HG02759 (cell line): Measurements from ENCODE around the gene PDK2.

ENCODE experiments used
- ATAC-seq: cut with Tn5 transposase; IDR thresholded peaks from one replicate; pipeline ENCODE4 v1.9.1; 2021; ENCODE audit warnings: mild to moderate bottlenecking, moderate library complexity; ENCODE audit not compliant: unreplicated experiment

Gene PDK2

DNA sequence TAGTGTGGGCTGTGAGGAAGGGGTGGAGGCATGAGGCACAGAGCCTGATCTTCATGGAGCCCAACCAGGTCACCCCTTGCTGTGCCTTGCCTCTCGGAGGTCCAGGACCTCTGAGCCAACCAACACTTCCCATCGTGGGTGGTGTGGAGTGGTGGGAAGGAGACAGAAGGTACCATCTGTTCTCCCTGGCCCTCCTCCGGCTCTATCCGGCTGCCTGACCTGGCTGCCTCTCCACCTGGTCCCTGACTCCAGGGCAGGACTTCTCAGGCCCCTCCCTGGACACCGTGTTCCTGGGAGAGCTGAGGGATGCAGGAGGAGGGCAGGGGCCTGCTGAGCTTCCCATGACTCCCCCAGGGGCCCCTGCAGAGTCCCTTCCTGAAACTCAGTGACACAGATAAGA, 3.9 kb downstream of the PDK2 start:
- no peak for ATAC-seq

DNA sequence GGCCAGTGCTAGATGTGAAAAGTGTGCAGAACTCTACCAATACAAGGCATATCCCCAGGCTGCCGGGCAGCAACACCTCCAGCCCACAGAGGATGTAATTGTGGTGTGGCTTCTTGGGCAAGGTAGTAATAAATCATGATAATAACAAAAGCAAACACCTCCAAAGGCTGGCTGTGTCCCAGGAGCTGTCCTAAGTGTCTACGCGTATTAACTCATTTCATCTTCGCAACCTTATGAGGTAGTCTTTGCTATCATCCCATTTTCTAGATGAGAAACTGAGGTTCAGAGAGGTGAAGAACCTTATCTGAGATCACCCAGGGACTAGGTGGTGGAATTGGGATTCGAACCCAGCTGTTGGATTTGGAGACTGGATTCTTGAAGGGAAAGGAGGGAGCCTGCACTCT, 5.3 kb downstream of the PDK2 start:
- no peak for ATAC-seq

DNA sequence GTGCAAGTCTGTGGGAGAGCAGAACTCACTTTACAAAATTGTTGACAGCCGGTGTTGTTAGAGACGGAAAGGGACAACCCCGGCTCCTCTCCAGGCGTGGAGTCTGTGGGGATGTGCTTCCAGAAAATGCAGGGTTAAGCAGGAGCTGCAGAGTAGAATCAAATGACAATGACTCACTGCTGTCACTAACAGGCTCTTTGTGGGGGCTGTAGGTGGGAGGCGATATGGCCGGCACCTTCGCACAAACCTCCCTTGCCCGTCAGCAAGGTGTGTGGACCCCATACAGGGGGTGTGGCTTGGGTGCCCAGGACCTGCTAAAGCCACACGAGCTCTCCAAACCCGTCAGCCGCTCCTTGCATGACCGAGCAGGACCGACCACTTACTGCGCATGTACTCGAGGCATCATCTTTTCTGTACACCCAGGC, 5.8 kb downstream of the PDK2 start:
- no peak for ATAC-seq

DNA sequence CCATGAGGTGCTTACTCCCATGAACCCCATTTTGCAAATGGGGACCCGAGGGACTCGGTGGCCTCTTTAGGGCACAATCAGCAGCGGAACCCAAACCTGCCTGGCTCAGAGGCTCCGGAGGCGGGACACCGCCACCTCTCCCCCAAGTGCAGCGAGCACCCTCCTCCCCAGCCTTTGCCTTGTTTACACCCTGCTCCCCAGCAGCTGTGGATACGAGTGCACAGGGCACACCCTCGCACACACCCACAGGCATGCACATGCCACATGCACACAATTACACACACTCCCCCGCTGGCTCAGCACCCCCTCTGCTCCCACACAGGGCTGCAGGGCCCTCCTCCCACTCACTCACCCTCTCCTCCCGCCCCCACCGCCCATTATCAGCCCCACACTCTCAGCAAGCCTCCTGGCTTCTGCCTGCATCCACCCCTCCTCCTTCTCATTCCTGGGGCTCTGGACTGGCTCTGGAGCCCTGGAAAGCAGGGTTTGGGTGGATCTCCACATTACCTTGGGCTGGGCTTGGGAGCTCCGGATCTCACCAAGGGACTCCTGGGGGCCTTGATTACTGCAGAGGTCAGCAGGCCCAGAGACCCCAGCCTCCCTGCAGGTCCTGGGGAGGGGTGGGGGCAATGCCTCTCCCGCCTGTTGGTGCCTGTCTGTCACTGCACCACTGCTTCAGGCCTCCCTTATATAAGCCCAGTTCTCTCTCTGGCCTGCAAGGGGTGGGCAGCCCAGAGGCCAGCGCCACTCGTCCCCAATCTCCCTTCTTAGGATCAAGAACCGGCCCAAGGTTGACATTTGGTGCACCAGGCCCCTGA, 6.4 kb downstream of the PDK2 start:
- no peak for ATAC-seq

DNA sequence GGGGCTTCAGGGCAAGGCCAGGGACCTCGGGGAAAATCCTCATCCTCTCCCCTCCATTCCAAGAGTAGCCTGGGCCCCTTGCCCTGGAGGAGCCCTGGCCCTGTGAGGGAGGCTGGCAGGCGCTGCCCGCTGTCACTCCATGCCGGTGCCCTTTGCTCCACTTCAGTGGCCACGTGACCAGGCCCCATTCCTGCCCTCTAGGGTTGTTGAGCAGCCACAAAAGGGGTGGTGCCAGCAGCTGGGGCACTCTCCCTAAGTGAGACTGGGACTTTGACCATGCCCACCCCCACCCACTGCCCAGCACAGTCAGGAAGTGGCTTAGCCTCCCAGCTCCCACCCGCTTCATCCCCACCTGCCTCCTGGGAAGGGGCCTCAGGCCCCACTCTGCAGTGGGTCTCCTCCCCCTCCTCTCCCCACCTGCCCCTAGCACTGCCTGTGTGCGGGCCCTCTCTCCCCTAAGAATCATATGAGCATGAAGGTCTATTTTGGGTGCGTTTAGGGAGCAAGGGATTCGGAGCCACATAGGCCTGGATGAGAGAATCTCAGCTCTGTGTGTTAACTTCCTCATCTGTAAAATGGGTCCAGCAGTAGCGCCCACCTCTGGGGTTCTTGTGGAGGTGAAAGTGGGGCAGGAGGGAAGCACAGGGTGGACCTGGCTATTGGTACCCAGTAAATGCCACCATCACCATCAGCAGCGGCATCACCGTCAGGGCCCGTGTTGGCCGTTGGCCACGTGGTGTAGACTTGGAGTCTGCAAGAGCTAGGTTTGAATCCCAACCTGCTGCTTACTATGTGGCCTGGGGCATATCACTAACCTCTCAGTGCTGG, 7.2 kb downstream of the PDK2 start:
- ATAC-seq = no peak

DNA sequence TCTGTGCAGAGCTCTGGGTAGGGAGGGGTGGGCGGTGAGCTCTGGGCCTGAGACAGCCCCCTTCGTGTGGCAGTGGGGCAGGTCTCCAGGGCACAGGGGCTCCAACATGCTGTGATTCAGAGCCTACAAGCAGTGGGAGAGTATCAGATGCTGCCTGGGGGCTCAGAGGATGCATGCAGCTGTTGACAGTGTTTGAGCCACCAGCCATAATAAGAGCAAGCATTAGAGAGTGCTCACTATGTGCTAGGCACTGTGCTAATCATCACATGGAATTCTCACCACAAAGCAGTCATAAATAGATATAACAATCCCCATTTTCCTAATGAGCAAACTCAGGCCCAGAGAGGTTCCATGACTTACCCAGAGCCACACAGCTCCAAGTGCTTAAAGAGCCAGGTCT, 8.1 kb downstream of the PDK2 start:
- ATAC-seq = no peak

DNA sequence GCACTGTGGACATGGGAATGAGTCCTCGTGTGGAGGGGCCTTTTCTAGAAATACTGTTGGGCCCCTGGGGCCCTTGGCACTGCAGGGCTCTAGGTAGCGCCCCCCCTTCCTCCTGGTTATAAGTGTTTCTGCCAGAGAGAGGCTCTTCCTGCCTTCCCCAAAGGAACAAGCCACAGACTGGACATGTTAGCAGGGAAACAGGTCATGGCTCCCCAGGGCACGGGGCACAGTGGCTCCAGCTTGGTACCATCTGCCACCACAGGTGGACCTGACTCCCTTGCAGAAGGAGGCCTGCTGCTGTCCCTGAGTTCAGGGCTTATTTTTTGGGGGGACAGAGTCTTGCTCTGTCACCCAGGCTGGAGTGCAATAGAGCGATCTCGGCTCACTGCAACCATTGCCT, 8.8 kb downstream of the PDK2 start:
- no peak for ATAC-seq

DNA sequence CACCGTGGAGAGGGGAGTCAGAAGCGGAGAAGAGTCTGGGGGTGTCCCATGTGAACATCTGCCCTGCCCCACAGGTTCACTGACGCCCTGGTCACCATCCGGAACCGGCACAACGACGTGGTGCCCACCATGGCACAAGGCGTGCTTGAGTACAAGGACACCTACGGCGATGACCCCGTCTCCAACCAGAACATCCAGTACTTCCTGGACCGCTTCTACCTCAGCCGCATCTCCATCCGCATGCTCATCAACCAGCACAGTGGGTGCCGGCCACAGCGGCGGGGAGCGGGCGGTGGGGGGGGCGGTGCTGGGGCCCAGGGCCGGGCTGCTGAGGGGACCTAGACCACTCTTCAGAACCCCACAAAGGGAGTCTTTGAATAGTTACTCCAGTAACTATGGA, 10.7 kb downstream of the PDK2 start:
- no peak for ATAC-seq

DNA sequence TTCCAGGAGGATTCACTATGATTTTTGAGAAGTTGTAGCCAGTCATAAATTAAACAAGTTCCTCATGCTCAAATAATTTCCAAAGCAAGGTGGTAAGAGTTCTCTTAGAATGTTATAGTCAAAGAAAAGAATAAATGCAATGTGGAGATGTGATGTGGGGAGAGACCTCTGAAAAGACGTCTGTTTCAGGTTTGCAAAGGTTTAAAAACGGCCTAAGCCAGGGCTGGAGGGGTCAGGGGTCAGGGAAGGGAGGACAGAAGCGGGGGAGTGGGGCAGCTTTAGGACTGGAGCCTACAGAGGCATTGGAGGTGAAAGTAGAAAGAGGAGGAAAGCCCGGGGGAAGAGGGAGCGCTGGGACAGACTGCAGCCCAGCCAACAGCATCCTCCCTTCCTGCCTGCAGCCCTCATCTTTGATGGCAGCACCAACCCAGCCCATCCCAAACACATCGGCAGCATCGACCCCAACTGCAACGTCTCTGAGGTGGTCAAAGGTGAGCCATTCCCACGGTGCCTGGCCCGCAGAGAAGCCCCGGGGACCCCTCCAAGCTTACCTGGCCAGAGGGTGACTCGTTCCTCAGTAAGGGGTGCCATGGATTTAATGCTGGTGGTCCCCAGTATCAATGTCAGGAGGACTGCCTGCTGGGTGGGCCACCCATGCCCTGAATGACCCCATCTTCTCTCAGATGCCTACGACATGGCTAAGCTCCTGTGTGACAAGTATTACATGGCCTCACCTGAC, 11.4 kb downstream of the PDK2 start:
- no peak for ATAC-seq

DNA sequence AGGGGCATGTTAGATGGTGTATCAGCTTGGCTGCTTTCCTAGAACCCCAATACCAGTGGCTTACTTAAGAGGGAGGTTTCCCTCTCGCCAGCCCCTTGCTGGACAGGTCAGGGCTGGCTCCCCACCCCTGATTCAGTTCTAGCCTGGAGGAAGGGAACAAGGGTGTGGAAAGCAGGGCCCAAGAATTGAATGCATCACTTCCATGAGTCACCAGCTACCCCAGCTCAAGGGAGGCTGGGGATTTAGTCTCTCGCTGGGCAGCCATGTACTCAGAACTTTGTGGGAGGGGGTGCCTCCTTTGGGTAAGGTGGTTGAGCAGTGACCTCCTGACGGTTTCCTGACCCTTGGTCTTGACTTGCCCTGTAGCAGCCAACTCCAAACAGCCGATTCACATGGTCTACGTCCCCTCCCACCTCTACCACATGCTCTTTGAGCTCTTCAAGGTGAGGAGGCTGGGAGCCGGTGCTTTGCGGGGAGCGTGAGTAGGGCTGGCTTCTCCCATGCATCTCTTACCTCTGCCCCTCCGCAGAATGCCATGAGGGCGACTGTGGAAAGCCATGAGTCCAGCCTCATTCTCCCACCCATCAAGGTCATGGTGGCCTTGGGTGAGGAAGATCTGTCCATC, 12.8 kb downstream of the PDK2 start:
- no peak for ATAC-seq

DNA sequence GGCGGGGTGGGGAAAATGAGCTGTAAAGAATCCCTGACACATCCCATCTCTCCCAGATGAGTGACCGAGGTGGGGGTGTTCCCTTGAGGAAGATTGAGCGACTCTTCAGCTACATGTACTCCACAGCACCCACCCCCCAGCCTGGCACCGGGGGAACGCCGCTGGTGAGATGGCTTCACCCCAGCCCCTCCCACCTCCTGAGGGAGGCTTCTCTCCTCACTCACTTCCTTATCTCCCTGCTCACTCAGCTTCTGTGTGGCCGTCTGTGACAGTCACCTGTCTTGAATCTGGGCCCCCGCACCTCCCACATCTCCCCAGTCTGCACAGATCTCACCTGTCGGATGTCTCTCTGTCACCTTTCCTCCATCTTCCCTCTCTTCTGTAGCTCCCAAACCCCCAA, 13.4 kb downstream of the PDK2 start:
- ATAC-seq = no peak

DNA sequence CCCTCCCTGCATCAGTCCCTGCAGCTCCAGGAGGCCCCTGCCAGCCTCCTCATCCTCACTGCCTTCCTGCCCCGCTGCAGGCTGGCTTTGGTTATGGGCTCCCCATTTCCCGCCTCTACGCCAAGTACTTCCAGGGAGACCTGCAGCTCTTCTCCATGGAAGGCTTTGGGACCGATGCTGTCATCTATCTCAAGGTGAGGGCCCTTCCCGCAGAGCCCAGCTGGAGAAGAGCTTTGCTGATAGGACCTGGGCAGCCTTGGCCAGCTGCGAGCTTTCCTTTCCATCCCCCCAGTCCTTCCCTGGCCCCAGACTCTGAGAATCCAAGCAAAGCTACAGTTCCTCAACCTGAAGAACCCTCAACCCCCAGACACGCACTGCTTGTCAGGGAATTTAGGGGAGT, 14.1 kb downstream of the PDK2 start:
- no peak for ATAC-seq

DNA sequence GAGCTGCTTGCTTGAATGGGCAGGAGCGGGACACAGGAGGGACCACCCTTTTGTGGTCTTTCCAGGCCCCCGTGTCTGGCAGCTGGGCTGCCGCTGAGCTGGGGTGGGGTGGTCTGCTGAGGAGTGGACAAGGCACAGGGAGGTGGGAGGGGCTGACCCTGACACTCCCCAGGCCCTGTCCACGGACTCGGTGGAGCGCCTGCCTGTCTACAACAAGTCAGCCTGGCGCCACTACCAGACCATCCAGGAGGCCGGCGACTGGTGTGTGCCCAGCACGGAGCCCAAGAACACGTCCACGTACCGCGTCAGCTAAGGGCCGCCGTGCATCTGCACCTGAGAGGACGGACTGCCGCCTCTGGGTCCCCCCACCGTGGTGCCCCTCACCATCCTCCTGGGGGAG, 14.6 kb downstream of the PDK2 start:
- ATAC-seq = no peak

DNA sequence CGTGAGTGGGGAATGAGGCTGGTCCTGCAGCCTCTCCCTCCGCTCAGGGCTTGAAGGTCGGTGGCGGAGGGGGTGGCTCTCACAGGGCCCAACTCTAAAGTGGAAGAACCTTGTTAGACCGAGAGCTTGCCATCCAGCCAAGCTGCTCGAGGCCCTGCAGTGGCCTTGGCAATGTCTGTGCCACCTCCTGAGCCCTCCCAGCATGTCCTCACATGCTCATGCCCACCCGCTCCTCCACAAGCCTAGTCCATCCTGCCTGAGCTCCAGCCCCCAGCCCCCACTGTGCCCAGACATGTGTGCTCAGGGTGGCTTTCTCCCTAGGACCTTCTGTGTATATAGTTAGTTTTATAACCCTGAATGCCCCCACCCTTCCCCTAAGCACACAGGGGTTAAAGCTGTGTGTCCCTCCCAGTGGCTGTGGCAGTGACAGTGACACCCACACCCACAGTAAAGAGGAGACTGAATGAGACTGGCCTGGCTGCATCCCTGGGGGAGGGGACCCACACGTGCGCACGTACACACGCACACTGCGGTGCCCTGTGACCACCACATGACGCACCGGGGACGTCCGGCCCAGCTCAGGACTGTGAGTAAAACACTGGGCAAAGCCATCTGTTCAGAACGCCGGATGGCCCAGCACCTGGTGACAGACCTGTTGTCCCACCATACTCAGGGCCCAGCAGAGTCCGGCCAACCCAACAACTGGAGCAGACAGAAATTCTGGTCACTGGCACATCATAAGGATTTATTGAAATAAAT, 15.6 kb downstream of the PDK2 start:
- no peak for ATAC-seq

DNA sequence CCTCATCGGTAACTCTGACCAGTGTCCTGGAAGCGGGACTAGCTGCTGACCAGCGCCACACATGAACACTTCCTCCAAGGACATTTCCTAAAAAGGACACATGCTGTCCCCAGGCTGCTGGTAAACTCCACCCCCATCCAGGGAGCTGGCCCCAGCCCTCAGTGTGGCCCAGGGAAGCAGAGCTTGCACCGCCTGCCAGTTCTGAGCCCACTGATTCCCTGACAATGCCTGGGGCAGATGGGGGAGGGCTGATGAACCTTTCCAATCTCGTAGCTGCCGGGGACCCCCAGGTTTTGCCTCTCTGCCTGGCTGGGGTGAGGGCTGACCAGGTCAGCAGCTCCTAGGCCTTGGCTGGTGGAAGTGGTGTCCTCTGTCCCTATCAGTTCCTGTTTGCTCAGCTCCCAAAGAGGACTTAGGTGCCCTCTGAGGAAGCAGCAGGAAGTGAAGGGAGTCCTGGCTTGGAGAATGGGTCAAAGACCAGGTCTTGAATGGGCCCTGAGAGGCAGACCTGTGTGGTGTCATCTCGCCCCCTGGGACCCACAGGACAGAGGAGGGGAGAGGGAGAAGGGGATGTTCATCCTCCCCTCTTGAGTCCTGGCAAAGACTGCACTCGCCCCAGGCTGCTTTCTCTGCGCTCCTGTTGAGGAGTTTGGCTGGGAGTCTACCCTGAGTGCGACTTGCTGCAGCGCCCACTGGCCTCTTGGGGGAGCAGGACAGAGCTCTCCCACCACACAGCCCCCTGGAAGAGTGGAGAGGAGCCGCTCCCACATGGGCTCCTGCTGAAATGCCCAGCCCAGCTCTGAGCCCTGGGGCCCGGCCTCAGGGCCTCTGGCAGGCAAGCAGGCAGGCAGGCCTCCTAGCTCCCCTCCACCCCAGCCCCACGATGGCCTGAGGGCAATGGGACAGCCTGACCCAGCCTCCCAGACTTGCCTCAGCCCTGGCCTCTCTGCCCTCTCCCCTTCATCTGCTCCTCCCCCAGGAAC, 16.8 kb downstream of the PDK2 start:
- ATAC-seq = no peak

DNA sequence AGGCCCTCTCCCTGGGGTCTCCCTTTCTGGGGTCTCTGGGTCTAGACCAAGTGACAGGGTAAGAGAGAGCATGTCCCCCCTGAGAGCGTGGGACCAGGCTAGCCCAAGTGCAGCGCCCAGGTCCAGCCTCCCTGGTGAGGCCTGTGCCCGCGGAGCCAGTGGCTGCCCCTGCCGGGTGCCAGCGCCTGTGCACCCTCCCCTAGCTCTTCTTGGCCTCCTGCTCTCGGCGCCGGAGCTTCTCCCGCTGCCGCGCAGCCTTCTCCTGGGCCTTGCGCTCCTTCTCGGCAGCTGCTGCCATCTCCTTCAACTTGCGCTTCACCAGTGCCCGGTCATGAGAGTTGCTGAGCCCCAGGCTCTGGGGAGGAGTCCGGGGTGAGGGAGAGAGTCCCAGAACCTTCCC, 17.5 kb downstream of the PDK2 start:
- ATAC-seq = no peak

DNA sequence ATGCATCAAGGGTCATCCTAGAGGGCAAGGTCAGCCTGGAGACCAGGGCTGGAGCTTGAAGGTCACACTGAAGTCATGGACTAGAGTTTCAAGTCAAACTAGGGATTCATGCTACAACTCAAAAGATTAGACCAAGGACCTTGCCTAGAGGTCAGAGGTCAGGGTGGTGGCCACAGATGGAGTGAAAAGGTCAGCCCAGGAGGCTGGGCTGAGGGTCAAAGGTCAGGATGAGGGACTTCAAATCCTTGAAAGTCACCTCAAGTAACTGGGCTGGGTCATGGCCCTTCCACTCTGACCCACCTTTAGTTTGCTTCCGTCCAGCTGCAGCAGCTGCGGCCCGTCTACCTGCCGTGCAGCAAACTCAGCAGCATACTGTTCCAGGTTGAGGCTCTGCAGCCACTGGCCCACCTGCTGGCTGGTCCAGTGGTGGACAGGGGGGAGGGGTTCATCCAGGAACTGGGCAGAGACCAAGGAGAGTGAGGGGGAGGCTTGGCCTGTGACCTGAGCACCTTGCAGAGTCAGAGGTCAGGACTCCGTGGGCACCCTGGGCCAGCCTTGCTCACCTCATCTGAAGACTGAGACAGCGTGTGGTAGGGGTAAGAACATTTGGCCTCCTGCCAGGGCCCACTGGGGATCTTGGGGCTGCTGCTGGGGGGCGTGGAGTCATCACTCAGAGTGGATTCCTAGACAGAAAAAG, 18.6 kb downstream of the PDK2 start:
- no peak for ATAC-seq

DNA sequence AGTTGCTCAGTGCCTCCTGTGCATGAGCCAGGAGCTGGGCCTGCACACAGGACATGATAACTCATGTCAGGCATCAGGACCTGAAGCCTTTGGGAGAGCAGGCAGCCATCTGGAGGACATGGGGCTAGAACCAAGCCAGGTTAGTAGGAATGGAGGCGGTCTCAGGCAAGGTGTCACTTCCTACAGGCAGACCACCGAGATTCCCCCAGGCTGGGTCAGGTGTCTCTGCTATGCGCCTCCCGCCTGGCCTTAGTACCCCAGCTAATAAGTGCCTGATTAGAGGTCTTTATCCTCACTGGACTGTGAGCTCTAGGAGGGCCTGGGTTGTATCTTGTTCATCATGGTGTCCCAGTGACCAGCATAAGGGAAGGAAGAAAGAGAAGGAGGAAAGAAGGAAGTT, 19.2 kb downstream of the PDK2 start:
- ATAC-seq = no peak
